Endometrial microvascular endothelial cells (primary cell): ENCODE measurements around the gene HES5. TPM values are rescaled to one million over a fixed set of nuclear protein-coding genes. Genes with fewer than 3 reads are reported as not detected.

Experiments used
- in situ Hi-C: cut with HindIII; loops from 2 replicates; pipeline ENCODE4 v1.10.0; 2017; ENCODE audit warnings: low sequenced_read_pairs, low pct_unique_long_range_greater_than_20kb; ENCODE audit errors: inconsistent ontology term
- total RNA-seq: library from RNA; depleted of rRNA; stranded (reverse); fragments of >200 nt; gene quantifications from one replicate; pipeline ENCODE4 v1.2.3, GENCODE V29; 2015; ENCODE audit errors: inconsistent ontology term

Gene HES5
- total RNA-seq, 1 donor from 2014 or later, result not detected

DNA sequence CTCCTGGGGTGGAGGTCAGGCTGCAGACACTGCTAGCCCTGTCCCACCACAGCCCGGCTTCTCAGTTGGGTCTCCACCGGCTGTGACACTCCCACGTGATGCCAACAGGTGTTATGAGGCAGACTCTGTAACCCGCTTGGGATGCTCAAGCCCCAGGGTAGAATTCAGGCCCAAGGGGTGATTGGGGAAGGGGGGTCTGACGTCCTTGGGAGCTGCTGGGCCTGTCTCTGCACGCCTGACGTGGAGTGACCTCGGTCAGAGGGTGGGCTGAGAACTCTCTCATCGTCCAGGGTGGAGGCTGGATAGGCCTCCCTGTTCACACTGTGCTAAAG lies 7.7 kb upstream of the HES5 start:
- in situ Hi-C loops, result no loop called here

GRCh38 chr1:2535981-2536380 lies 5.9 kb upstream of the HES5 start:
- in situ Hi-C loops, result no loop called here

- in situ Hi-C loops, result no loop called here
These were observed 5.4 kb upstream of the HES5 start for GRCh38 chr1:2535455-2535854.

DNA sequence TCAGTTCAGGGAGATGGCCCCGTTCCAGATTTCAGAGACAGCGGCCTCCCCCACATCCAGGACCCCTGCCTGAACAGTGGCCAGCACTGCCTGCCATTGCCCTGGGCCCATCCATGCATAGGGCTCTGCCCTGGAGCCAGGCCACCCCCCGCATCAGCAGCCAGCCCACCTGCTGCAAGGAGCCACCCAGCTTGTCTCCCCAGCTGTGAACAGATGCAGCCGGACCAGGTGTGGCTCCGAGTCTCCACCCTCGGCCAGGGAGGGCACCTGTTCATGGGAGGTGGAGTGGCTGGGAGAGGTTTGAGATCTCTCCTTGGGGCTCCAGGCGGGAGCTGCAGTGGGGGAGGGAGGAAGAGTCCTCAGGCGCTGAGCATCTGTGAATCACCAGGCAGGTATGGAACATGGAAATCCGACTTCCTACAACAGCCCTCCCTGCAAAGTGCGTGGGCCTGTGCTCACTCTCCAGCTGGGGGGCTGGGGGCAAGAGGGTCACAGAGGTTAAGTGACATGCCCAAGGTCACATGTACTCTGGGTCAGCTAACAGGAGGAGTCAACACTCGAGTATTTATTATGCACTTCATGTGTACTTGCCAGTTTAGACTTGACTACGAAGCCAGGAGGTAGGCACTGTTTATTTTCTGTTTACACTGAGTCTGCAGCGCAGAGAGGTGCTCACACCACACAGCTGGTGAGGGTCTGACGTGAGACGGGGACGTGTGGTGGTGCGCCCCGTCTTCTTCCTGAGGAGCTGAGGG lies 4.8 kb upstream of the HES5 start:
- in situ Hi-C loops, result no loop called here

- in situ Hi-C loops, result no loop called here
These were observed 4.2 kb upstream of the HES5 start for GRCh38 chr1:2534315-2534686.

DNA sequence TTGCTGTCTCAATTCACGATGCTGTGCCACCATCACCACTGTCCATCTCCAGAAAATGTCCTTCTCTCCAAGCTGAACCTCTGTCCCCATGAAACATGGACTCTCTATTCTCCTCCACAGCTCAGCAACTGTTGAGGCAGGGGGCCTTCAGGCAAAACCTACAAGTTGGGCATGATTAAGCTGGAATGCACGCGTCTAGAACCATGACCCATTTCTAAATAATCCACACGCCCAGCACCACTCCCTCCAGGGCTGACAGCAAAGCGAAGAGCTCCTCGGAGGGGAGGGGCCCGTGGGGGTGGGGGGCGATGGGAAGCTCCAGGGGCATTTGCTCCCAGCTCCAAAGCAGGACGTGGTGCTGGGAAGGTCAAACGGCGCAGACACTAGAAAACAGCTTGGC lies 3.3 kb upstream of the HES5 start:
- in situ Hi-C loops, result no loop called here

- in situ Hi-C loops, result no loop called here
These were observed 2.6 kb upstream of the HES5 start for GRCh38 chr1:2532485-2533160.

- in situ Hi-C loops, result no loop called here
These were observed 674 bp upstream of the HES5 start for GRCh38 chr1:2530513-2531361.

GRCh38 chr1:2528966-2529783 lies 888 bp downstream of the HES5 start:
- in situ Hi-C loops, result no loop called here

- in situ Hi-C loops, result no loop called here
These were observed 1.5 kb downstream of the HES5 start for GRCh38 chr1:2528611-2528965.

DNA sequence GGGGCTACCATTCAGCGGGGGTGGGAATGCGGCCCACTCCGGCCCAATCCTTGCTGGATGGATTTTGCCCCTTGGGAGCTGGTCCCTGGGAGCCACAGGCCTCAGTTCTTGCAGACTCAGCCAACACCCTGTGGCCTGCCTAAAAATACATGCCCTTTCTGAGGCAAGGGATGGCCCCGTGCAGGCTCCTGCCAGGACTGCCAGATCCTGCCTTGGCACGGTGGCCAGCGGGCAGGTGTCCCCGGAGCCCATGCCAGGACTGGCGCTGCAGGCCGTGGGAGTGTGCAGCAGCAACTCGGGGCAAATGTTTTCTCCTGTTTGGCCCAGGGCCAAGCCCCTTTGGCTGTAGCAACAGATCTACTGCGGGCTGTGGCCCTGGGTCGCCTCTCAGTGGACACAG lies 2.0 kb downstream of the HES5 start:
- in situ Hi-C loops, result no loop called here

- in situ Hi-C loops, result no loop called here
These were observed 2.6 kb downstream of the HES5 start for GRCh38 chr1:2527556-2527860.

- in situ Hi-C loops, result no loop called here
These were observed 3.1 kb downstream of the HES5 start for GRCh38 chr1:2526824-2527555.

DNA sequence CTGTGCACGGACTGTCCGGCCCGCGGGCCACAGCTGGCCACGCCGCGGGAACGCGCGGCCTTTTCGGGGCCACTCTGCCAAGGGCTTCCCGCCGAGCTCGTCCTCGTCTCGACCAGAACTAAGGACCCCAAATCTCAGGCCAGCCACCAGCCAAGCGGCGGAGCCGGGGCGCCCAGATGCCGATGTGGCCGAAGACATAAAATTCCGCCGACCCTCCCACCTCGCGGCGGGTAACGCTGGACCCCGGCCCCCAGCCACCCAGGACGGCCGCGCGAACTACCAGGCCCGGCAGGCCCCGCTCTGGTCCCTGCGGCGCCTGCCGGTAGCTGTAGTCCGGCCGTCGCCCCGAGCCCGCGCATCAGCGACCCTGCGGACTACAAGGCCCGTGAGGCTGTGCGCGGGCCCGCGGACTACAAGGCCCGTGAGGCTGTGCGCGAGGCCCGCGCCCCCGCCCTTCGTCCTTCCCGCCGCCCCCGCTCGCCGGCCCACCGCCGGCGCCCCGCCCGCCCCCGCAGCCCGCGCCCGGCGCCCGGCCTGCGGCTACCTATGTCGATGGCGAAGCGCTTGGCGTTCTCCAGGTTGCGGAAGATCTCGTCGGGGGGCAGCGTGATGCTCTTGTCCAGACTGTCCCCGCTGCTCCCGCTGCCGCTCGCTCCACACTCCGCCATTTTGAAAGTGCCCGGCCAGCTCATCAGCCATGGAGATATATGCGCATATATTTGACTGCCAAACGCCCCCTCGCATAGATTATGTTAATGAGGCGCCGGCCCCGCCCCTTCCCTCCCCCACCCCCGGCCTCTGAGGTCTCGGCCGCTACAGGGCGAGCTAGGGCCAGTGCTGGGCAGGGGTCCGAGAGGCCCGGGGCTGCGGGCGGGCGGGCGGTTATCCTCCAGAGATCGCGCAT lies 3.9 kb downstream of the HES5 start, which contains the start of gene PANK4:
Gene PANK4 (minus strand): TSS at position 677 of the 904 bp plus-strand sequence. CDS start 9 bp downstream, at position 668.
- in situ Hi-C loops, result no loop called here

- in situ Hi-C loops, result no loop called here
These were observed 4.5 kb downstream of the HES5 start for GRCh38 chr1:2525572-2525919.

DNA sequence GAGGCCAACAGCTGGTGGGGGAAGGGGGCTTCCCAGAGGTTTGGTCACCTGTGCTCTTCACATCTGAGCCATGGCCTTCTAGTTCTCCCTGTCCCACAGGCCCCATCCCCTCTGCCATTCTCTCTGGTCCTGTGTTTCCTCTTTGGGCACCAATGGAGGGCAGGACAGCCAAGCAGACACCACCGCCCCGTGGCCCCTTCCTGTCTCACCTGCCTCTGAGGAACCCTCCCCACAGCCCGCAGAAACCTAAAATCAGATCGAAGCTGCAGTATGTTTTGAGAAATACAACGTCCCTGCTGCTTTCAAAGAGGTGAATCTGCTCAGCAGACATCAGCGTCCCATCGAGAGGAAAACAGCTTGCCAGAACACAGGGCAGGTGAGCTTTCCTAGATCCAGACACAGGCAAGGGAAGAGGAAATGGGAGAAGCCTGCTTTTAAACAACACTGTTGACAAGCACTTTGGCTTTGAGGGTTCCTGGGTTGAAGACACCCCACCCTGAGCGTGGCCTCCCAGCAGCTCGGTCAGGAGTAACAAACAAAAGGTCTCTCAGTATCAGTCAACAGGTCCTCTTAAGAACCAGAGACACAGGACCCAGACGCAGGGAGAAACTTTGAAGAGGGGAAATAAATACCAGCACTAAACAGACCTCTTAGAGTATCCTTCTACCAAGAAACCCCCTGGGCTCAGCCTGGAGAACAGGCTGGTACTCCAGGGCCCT lies 6.0 kb downstream of the HES5 start:
- in situ Hi-C loops, result no loop called here

DNA sequence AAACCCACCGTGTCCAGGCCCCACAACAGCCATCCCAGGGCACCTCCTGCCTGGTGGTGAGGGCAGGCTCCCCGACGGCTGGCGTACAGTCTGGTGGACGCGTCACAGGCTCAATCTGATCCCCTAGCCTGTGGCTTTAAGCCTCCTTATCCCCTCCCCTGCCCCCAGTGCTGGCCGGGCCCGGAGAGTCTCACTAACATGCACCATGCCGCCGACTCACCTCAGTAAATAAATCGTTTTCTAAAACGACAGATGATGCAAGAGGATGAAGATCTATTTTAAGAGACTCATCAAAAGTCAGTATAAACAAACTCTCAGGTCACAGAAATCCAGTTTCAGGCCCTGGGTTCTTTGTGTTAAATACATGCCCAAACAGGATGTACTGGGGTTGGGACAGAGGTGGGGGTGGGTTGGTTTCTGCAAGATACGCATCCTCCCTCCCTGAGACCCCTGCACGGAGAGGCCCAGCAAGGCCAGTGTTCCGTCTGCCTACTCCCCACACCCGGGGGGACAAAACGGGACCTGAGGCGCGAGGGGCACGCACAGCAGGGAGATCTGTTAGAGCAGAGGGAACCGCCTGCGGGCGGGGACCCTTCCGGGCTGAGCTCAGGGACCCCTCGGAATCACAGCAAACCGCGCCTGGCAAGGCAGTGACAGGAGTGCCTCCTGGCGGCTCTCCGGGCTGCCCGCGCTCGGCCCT lies 6.7 kb downstream of the HES5 start:
- in situ Hi-C loops, result no loop called here
